Measurements from ENCODE around the gene DNAJB14. TPM values are rescaled to one million over a fixed set of nuclear protein-coding genes. Genes with fewer than 3 reads are reported as not detected.
"Not testable (repeated sequence)": the region's sequence is repeated elsewhere in the genome, so short reads cannot be mapped to it uniquely, and the experiment has no call there.

The DNAJB14 gene
- 27.6 and 29.8 TPM in 2 replicates for total RNA-seq (2014; rRNA removed; shearing (Covaris generic))
- polyA plus RNA-seq (2014; cell fraction: nucleus; rRNA removed) = 19.8 and 27.5 TPM in 2 replicates

- peak; percentile 54 for DNase-seq (ENCODE audit: extremely low read depth, low read depth)
Measured at GRCh38 chr4:99946356-99947189, at the start of gene DNAJB14. DNAJB14 (minus strand) TSS chr4:99946618; CDS start chr4:99946571, 47 bp downstream.

- no peak for DNase-seq (ENCODE audit: extremely low read depth, low read depth)
Measured at GRCh38 chr4:99991741-99992140, 45.3 kb upstream of the DNAJB14 start.

DNA sequence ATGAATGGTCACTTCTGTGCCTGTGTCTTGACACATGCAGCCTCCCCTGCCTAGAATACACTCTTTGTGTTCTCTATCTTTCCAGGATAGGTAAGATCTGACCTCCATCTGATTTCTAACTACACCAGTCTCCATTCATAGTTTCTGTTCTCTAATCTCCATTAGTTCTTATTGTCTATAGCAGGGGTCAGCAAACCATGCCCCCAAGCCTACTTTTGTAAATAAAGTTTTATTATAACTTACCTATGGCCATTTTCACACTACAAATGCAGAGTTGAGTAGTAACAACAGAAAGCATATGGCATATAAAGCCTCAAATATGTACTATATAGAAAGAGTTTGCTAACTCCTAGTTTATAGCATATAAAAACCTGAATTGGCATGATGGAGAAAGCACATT lies 41.3 kb upstream of the DNAJB14 start:
- DNase-seq (ENCODE audit: extremely low read depth, low read depth) = no peak

DNA sequence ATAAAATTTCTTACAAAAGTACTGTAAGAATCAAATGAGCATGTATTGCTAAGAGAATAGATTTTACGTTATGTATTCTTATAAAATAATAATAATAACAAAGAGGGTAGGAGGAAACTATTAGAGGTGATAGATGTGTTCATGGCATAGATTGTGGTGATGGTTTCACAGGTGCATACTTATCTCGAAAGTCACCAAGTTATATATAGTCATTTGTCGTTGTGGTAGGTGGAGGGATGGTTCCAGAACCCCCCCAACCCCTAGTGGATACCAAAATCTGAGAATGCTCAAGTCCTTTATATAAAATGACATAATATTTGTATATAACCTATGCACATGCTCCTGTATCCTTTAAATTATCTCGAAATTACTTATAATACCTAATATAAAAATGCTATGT lies 40.4 kb upstream of the DNAJB14 start:
- DNase-seq (ENCODE audit: extremely low read depth, low read depth) = no peak

- no peak for DNase-seq (ENCODE audit: extremely low read depth, low read depth)
Measured at GRCh38 chr4:99983289-99983943, 37.0 kb upstream of the DNAJB14 start.

DNA sequence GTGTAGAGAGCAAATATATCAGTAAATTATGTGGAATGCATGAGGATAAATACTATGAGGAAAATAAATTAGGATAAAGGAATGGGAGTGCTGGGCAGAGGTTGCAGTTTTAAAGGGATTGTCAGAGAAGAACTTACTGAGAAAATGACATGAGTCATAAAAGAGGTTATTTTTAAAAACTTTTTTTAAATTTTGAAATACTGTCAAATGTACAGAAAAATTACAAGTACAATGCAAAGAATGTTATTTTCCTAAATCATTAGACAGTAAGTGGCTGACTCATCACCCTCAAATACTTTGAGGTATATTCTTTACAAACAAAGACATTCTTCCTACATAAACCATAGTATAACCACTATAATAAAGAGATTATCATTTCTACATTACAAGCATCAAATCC lies 33.5 kb upstream of the DNAJB14 start:
- no peak for DNase-seq (ENCODE audit: extremely low read depth, low read depth)

DNA sequence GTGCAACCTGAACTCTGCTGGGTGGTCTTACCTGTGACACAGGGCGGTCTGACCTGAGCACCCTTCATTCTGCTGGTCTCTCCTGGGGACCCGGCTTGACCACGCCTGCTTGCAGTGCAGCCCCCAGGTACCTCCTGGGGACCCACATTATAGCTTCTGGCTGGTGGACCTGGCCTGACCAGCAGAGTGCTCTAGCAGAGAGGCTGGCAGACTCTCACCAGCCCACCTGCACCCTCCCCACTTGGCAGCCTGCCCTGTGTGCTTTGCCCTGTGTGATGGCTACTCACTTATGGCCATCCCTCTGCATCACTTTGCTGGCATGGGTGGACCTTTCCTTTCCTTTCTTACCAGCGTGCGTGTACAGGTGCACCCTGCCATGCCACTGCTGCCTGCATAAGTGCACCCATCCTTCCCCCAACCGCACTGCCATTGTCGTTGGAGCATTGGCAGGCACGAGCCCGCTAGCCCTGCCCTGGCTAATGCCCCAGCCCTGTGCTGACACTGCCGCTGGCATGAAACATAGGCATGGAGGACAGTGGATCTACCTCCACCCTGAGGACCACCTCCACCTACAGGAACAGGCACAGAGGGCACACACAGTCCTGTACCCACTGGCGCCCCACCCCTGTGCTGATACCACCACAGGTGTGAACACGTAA lies 25.2 kb upstream of the DNAJB14 start:
- DNase-seq (ENCODE audit: extremely low read depth, low read depth) = no peak

GRCh38 chr4:99968330-99968729 lies 21.9 kb upstream of the DNAJB14 start:
- no peak for DNase-seq (ENCODE audit: extremely low read depth, low read depth)

DNA sequence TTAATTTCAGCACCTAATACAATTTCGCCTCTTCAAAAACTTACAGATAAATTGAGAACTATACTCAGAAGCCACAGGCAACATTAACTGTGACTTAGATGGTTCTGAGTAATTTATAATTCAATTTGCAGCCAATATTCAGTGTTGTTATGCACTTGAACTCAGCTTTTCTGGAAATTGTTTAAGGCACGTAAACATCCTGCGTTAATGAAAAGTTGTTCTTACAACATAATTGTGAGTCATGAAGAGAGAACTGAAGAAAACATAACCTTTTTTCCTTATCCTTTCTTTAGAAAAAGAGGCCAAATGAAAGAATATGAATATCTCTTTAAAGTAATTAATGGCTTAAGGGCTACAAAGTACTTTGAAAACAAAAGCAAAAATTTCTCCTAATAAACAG lies 20.3 kb upstream of the DNAJB14 start:
- no peak for DNase-seq (ENCODE audit: extremely low read depth, low read depth)

GRCh38 chr4:99965674-99966350 lies 19.4 kb upstream of the DNAJB14 start:
- no peak for DNase-seq (ENCODE audit: extremely low read depth, low read depth)

- no peak for DNase-seq (ENCODE audit: extremely low read depth, low read depth)
Measured at GRCh38 chr4:99965173-99965572, 18.8 kb upstream of the DNAJB14 start.

DNA sequence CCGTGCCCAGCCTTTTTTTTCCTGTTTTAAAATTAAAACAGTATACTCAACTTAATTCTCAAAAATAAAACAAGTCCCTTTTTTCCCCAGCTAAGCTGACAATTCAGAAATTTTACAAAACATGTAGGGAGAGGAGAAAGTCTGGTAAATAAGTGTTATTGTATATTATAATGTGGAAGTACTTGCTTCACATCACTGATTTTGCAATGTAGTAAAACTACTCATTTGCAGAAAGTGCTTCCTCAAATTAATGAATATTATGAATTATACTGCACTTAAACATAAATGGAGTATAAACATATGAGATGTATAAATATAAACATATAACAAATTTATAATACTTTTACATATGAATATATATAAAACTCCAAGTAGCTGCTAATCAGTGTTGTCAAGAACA lies 15.3 kb upstream of the DNAJB14 start:
- DNase-seq (ENCODE audit: extremely low read depth, low read depth) = no peak

DNA sequence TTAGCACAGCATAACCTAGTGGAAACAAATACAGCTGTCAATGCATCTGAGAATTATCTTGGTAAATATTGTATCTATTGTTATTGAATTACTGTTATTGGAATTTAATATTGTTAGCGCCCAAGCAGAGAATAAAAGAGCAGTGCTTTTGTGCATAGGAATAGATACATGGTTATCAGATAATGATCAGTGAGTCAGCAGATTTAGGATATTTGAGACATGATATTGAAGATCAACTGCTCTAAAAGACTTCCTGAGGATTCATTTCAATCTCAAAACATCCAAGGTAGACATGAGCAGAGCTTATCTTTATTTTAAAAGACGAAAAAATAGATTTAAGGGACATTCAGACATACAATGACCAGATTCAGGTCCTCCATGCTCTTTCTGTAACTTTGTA lies 14.2 kb upstream of the DNAJB14 start:
- no peak for DNase-seq (ENCODE audit: extremely low read depth, low read depth)

- not testable (repeated sequence) for DNase-seq (ENCODE audit: extremely low read depth, low read depth)
Measured at GRCh38 chr4:99958207-99958606, 11.8 kb upstream of the DNAJB14 start.

DNA sequence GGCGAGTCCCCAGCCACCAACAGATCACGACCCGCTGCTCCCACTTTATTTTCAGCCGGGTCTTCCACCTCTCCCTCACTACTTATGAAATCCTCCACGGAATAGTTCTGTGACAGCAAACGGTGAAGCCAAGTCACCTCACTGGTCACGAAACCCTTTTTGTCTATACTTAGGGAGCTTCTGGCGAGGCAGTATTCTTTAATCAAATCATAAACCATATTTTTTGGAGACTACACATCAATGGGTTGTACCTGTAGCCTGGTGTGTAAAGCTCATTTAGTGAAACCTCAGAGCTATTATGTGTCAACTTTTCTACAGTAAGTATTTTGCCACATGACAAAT lies 4.5 kb upstream of the DNAJB14 start:
- no peak for DNase-seq (ENCODE audit: extremely low read depth, low read depth)

DNA sequence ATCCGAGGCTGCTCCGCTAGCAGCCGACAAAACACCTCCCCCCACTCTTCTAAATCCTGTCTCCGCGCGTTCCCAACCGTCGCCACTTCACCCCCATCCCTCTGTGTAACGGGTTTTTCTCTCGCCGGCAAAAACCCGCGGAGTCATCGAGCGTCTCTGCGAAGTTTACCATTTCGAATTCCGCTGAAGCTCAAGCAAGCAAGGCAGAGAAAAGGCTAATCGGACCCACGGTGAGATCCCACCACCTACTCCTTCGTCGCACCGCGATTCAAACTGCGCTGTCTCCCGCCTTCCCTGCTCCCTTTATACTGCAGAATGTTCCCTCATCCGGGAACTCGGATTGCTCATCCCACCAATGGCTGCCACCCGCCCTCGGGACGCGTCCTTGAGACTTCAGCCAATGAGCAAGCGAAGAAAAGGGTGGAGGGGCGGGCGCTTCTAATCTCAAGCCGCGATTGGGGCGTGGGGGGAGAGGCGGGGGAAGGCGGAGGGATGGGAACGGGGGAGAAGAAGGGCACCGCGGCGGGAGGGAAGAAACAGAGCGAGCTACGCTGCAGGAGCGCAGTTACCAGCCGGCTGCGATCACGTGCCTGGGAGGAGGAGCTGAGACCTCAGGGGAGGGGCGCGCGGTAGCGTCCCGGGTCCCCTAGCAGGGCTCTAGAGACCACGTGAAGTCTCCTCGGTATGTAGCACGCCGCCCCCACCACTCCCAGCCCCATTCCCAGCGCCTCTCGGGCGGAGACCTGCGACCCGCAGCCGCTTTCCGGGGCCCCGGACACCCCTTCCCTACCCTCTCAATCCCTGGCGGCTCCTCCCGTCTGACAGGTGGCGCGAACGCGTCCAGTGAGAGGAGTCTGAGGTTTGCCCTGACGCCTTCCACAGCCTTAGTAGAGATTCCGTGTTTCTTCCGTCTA lies 3.8 kb upstream of the DNAJB14 start, which contains the start of gene H2AZ1:
H2AZ1 (minus strand) TSS at position 277 of the 914 bp plus-strand sequence; CDS start at position 172, 105 bp downstream.
- DNase-seq (ENCODE audit: extremely low read depth, low read depth) = peak; percentile 98

DNA sequence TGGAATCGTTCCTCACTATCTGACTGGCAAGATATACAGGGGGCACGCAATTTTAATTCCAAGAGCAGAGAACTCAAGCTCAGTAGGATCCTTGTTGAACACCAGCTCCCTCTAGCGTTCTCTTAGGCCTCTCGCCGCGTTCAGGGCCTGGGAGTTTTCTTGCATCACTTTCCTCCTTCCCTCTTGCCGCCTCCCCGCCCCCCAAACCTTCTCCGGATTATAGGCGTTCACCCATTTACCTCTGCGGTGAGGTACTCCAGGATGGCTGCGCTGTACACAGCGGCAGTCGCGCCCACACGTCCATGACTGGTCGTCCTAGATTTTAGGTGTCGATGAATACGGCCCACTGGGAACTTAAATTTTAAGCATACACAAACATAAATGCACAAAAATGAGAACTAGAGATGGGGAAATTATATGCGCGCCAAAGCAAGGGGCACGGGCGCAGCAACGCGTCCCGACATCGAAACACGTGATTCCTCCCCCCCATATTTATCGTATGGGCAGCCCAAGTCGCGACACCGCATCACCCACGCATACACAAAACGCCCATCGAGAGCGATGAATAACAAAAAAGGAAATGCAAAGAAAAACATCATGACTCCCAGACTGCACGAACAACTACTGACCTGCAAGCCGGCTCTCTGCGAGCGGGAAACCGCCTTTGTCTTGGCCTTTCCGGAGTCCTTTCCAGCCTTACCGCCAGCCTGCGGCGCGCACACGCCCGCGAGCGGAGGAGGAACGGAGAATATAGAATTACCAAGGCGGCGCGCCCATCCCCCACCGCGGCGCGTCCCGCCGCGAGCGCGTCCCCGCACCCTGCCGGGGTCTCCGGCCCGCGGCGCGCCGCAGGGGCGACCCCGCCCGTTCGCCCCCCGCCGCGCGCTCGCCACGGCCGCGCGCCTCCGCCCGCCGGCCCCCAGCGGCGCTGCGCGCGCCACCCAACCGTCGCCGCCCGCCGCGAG lies 2.9 kb upstream of the DNAJB14 start:
- peak; percentile 93 for DNase-seq (ENCODE audit: extremely low read depth, low read depth)

DNA sequence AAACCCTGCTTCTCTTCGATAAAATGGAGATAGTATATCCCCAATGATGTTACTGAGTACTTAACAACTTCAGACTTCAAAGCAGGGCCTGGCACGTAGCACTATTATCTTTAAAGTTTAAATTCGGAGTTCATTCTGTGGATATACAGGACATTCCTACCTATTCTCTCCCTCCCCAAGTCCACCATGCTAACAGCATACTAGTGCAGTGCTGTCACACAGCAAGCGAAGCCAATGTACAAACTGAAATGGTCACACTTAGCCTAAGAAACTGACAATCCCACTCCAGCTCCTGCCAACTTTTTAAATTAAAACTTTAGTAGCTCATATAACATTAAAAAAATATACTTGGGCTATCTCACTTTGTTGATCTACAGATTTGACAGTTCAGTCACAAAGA lies 1.2 kb upstream of the DNAJB14 start:
- DNase-seq (ENCODE audit: extremely low read depth, low read depth) = no peak

DNA sequence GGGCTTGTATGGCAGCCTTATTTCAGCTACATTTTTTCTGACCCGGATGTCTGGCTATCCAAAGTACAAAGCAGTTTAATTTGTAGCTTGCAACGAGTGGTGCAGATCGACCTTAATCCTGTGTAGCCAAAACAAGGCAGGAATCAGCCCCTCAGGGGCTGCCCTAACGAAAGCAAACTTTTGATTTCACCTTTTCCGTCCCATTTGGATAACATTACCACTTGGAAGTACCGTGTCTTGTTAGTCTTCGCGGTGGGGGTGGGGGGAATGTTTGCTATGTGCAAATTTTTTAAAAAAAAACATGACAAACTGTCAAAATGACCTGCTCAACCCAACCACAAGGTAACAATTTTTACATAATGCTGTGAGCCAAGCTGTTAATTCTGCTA lies 766 bp upstream of the DNAJB14 start:
- no peak for DNase-seq (ENCODE audit: extremely low read depth, low read depth)
